ENCODE results near the gene PDPK1.
"Not testable (repeated sequence)": the region's sequence is repeated elsewhere in the genome, so short reads cannot be mapped to it uniquely, and the experiment has no call there.

The PDPK1 gene

DNA sequence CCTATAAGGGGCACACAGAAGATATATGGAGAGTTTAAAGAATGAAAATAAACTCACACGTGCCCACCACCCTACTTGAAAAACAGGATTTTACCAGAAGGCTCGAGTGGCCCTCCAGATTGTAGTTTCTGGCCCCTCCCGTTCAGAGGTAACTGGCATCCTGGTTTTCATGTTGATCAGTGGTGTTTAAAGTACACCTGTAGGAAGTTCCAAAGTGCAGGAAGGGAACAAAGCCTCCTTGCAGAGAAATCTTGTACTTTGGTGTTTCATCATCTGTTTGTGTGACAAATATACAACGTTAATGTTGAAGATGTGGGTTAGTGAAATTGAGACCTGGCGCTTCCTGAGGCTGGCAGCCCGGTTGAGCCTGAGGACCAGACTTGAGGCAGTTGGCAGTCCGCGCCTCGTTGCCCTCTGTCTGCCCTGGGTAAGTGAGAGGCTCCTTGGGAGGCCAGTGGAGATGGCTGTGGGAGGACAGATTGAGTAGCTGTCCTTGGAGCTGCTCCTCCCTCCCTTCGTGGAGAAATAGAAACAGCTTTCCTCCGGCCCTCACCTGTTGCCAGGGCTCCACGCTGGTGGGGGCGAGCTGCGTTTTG, 12.6 kb downstream of the PDPK1 start:
- not testable (repeated sequence) for DNase-seq

DNA sequence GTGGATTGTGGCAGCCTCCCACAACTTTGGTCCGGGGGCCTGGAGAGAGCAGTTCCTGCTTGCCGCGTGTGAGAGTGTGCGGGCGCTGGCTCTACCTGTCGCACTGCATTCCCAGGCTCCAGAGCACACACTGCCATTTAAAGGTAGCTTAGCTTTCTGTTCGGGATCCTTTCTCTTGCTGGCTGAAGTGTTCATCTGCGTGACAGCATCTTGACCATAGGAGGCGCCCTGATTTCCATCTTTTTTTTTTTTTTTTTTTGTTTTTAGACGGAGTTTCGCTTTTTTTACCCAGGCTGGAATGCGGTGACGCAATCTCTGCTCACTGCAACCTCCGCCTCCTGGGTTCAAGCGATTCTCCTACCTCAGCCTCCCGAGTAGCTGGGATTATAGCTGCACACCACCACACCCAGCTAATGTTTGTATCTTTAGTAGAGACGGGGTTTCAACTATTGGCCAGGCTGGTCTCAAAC, 13.6 kb downstream of the PDPK1 start:
- DNase-seq: not testable (repeated sequence)

DNA sequence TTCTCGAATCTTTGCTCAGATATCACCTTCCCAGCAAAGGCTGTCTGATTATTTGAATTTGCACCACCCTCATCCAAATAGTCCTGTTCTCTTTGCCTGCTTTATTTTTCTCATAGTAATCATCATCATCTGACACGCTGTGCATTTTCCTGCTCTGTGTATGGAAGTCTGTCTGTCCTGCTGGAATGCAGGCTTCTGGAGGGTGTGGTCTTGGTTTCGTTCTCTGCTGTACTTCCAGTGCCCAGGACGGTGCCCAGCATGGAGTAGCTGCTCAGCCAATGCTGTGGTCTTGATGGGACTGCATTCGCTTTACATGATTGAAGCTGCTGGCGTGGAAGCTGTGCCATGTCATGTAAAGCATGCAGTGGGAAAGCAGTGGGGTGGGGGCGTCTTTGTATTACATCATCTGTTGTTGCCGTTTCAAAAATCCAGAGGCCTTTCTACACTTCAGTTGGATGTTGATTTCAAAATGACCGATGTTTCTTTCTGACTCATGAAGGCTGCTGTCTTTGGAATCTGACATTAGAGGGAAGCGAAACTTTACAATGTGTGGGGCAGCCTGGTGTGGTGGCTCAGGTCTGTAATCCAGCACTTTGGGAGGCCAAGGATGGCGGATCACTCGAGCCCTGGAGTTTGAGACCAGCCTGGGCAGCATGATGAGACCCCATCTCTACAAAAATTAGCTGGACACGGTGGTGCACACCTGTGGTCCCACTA, 17.0 kb downstream of the PDPK1 start:
- DNase-seq: not testable (repeated sequence)

DNA sequence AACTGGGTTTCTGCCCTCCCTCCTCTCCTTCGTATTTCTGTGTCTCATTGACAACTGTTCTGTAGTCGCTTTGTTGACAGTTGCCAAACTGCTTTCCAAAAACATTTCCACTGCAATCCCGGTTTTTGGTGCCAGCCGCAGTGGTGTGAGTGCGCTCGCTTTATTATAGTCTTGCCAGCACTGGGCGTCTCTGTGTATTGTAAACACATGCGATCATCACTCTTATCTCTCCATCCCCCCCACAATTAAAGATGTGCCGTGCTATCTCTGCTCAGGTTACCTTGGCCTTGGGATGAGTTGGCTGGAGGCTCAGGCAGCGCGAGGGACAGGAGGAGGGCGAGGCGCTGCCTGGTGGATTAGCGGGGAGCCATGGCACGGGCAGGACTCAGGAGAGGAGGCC, 19.3 kb downstream of the PDPK1 start:
- not testable (repeated sequence) for DNase-seq

DNA sequence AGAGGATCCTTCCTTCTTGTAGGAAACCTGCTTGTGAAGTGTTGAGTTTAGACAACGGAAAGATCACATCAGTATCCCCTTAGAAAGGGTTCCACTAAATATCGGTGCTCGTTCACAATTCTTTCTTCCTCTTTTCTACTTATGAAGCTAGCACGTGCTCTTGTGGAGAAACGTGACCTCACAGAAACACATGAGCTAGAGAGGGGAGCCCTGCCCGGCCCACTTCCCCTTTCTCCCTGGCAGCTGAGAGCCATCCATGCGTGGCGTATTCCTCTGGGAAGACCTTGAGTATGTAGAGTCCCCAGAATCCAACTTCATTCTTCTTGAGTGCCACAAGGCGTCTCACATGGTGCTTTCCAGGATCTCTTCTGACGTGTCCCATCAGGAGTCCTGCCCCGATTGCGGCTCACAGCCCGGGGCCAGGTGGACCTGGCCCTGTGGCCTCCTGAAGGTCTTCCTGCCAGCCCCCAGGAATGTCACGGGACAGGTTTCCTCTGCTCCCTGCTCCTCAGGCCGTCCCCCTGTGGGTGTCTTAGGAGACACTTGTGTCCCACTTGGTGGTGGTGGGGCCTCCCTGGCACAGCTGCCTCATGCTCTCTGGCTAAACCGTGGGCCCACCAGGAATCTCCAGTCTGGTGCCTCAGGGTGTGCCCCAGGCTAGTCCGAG, 22.4 kb downstream of the PDPK1 start:
- not testable (repeated sequence) for DNase-seq

DNA sequence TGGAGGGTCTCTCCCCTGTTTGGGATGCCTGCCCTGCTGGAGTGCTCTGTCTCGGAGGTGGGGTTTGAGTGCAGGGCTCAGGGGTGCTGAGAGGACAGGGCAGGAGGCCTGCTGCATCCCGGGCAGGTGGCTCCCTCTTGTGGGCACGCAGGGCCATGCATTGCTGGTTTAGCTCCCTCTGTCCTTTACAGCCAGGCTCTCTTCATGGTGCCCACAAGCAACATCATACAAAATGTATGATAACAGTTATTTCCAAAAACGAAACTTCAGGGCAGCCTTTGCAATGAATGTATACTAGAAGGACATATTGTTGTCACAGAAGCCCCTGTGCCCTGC, 22.9 kb downstream of the PDPK1 start:
- not testable (repeated sequence) for DNase-seq

DNA sequence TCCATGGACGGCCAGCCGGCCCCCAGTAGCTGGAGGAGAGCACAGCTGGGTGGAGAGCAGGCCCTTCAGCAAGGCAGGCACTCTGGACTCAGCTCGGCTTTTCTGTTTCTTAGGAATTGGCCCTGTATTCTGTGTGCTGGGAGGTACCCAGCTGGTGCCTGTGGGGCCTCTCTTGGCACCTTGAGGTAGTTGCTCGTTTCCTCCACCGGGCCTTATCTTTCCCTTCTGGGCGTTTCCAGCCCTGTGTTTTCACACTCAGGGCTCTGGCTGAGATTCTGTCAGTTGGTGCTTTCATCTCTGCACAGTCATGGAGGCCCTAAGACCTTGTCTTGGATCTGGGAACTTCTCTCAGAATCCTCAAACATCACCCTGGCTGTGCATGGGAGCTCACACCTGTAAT, 29.7 kb downstream of the PDPK1 start:
- DNase-seq: not testable (repeated sequence)

DNA sequence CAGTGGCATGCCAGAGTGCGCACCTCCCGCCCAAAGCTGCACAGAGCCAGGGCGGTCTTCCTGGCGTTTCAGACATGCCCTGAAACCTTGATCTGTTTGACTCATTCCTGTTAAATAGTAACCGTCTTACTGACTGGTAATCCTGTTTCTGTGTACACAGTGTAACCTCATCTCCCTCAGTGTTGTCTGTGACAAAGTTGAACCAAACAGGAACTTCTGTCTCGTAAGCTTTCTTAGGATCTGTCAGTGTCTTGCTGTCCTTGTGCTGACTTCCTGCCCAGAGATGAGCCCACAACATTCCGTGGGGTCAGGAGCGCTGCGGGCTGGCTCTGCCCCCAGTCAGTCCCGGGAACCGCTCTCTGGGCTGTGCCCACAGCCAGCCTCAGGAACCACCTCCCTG, 30.8 kb downstream of the PDPK1 start:
- not testable (repeated sequence) for DNase-seq

DNA sequence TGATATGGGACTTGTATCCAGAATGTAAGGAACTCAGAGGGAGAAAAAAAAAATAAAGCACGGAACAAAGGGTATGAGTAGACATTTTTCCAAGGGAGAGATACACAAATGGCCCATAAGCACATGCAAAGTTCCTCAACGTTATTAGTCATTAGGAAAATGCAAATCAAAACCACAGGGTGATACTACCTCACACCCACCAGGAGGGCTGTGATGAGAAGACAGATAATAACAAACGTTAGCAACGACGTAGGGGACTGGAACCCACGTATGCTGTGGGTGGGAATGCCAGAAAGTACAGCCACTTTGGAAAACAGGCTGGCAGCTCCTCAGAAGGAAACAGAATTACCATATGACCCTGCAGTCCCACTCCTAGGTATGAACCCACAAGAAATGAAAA, 34.9 kb downstream of the PDPK1 start:
- DNase-seq: not testable (repeated sequence)

DNA sequence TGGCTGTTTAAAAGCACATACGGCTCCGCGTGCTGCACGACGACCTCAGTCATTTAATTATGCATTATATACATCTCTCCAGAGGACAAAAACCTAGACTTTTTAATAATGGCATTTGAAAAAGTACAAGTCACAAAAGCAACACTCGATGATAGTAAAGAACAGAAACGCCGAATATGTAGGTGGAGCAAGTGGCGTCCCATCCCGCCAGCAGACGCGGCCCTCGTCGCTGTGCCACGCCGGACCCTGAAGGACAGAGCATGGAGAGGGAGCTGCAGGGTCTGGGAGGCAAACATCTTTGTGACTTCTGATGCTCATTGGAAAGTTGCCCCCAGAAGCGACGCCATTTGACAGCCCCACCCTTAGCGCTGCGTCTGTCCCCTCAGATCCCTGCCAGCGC, 38.0 kb downstream of the PDPK1 start:
- not testable (repeated sequence) for DNase-seq

DNA sequence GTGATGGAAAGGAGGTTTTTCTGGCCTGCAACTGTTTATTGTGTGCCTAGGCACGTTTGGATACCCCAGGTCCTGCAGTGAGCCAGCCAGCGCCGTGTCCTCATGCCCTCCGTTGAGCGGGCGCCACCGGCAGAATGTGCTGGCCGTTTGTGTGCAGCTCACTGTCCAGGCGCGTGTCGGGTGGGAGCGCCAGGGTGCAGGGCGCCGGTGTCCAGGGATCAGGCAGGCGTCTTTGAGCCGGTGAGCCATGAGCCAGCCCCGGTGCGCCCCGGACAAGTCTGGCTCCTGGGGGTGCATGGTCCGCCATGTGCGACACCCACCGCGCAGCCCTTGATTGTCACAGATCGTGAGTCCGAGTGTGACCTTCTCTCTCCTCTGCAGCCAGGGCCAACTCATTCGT, 39.2 kb downstream of the PDPK1 start:
- not testable (repeated sequence) for DNase-seq

DNA sequence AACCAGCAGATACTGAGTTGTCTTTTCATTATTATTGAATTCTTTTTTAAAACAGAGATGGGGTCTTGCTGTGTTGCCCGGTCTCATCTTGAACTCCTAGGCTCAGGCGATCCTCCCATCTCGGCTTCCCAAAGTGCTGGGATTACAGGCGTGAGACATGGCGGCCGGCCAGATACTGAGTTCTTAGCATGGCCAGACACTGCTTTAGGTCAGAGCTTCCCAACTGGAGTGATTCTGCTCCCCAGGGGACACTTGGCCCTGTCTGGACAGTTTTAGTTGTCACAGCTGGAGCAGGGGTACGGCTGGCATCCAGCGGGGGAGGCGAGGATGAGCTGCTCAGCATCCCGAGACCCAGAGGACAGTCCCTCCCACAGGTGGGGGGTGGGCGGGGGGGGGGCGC, 41.1 kb downstream of the PDPK1 start:
- not testable (repeated sequence) for DNase-seq

DNA sequence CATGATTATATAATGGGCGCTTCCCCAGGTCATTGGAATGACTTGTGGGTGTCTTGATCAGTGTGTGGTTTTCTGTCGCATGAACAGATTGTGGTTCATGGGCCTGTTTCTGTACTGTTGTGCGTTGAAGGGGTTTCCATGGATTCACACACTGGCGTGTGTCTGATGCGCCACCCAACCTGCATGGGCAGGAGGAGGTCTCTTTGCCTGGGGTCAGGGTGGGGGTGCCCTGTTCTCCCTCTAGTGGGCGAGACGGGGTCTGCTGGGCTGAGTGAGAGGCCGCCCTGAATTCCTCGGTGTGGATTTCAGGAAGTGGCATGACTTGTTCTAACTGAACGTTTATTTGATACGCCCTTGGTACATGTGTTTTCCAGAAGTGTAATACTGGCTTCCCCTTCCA, 42.3 kb downstream of the PDPK1 start:
- not testable (repeated sequence) for DNase-seq

DNA sequence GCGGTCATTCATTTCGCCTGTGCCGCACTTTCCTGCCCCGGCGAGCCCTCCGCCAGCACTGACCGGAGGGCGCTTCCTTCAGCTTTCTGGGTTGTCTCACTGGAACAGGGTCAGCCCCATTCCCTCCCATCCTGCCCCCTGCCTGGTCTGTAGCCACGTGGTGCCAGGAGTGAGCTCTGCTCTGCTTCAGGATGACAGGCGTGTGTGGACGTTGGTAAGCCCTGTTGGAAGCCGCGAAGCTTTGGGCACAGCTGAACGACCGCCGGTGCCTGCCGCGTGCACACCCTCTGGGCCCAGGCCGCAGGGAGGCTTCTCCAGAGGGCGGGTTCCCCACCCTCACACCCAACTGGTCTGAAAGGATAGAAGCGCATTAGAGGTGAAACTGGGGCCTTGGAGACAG, 43.0 kb downstream of the PDPK1 start:
- DNase-seq: not testable (repeated sequence)

DNA sequence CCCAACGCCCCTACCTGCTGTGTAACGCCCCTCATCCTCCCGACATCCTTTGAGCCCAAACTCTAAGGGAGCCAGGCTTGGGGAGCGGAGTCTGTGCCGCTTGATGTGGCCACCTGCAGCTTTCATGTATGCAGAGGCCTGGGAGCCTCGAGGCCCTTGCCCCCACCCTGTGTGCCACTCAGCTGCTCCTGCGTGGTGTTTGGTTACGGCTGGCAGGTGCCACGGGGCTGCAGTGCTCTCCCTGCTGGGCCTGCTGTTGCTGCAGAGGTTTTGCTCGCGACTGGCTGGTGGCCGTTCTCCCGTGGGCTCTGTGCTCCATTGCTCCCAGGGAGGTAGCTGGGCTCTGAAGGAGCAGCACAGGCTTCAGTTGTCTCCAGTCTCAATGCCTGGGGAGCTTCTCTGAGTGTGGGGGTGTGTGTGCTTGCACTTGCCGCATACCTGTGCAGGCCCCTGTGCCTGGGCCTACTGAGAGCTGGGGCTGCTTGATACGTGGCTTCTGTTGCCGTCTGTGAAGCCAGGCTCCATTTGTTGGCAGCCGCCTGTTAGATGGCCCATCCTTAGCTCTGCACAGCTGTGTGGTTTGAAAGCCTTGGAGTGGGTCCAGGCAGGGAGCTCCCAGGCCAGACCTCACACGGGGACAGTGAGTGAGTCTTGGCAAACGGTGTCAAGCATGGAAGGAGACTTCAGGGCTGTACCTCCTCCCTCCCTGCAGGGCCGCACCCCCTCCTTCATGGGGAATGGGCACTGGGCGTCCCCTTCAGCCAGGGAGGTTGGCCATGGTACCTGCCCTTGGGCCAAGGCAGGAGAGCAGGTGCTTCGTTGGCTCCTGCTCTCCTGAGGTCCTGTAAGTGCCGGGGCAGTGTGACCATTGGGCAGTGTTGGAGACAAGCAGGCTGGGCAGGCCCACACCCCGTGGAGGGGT, 47.2 kb downstream of the PDPK1 start:
- DNase-seq: no peak

DNA sequence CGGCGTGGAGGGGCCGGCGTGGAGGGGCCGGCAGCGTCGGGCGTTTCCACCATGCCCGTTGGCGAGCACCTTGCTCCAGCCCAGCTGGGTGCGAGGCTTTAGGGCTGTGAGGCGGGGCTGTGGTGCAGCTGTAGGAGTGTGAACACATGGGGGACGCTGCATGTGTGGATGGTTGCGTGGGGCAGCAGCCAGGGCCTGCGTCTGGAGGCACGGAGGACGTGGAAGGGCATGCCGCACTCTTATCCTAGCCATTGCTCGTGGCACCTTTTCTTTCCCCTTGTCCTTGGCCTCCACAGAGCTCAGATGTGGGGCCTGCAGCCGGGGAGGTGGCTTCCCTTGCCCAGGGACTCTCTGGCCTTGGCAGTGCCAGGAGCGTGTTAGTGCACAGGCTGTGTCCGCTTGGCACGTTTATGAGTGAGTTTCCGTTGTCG, 47.8 kb downstream of the PDPK1 start:
- DNase-seq: no peak

DNA sequence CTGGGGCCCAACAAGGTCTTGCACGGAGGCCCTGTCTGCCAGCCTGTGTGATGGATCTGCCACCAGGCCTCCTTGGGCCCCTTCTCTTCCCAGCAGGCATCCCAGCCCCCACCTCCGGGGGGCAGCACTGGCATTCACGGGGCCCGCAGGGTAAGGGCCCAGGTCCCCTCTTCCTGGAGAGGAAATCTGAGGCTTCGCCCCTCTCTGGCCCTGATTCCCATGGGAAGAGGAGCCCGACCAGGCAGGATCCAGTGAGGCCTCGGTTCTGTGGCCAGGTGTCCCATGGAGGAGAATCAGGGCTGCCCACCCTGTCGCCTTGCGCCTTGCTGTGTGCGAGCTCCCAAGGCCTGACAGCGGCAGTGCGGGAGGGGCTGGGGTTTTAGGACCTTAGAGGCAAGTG, 48.4 kb downstream of the PDPK1 start:
- DNase-seq: no peak

DNA sequence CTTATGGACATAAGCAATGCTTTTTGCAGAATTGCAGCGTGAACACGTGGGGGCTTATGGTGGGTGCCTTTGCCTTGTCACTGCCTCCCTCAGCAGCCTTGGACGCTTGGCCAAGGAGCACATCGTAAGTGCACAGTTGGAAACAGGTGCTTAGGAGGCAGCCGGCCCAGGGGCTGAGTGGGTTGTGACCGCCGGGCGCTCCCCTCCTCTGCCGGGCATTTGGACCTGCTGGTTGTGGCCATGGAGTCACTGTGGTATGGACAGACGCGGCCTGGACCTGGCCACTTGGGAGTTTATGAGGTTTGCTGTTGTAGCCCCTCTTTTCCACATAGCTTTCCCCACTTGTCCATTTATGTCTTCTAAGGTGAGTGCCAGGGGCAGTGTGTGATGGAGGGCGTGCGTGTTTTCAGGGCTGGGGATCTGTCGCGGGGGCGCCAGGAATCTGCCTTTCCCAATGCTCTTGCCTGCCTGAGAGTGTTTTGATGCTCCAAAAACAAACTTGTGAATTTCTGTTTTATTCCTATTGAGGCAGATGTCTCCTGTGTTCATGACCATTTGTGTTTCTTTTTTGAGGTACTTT, 49.2 kb downstream of the PDPK1 start:
- DNase-seq: no peak

DNA sequence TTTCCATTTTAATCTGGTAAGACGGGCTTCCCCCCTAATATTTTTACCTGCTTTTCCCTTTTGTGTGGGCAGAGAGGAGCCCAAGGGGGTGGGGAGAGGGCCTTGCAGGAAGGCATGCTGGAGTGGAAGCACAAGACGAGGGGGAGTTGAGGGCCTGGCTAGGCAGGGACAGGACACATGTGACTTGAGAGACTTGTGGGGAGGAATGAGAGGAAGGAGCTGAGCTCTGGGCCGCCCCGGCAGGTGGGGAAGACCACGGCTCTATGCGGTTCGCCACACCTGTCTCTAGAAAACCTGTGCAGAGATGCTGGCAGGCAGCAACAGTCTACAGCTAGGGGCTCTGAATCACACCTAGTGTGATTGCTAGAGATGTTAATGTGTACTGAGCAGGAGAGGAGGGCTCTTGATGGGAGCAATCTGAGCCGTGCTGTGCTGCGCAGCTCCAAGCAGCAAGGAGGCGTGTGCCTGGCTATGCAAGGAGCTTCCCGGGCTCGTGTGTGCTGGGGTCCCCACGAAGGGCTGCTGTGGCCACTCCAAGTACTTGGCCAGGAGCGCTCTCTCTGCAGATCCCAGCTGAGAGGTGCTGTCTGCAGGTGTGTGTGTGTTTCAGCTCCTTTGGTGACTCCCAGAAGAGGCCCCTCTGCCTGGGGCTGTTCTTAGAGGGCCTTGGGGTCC, 50.2 kb downstream of the PDPK1 start:
- DNase-seq: no peak

DNA sequence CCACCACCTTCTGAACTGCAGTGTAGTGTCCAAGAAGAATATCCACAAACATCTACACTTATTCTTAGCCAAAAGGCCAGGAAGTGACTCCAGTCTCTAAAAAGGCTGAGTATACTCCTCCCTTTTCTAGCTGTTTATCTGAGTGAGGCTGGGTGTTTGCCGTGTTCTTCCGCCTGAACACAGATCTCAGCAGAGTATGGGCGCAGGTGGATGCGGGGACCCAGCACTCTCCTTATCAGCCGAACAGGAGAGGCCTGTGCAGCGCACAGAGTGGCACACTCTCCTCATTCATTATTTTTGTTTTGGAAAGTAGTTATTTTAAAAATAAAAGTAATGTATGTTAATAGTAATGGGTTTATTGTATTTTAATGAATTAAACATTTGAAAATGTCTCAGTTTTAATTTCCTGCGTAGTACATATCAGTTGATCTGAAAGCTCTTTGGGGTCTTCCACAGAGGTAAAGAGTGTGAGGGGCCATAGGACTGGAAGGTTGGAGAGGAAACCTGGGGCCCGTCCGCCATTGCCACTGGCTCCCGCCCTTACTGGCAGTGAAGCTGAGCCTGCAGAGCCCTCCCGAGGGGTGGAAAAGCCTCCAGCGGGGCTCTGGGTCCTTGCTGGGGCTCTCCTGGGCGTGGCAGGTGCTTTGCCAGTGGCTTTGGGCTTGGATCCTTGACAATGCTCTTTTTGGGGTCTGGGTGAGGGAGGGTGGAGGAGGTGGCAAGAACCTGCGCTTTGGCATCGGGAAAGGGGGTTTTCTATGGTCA, 53.8 kb downstream of the PDPK1 start:
- DNase-seq: no peak

DNA sequence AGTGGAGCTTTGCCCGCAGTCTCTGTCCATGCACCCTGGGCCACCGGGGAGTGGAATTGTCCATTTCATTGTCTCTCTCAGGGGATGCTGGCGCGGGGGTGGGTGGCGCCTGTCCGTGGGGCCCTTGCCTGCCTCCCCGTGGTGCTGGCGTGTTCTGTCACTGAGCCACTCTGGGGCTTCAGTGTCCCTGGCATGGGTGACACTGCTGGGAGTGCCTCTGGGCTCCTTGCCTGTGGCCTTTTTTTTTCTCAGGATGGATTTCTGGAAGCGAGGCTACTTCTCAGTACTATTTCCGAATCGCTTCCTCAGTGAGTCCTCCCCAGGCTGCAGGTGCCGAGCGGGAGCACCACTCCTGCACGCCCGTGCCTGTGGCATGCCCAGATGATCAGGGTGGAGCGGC, 55.0 kb downstream of the PDPK1 start:
- DNase-seq: no peak
